Measurements from ENCODE around the gene GPI.

DNA sequence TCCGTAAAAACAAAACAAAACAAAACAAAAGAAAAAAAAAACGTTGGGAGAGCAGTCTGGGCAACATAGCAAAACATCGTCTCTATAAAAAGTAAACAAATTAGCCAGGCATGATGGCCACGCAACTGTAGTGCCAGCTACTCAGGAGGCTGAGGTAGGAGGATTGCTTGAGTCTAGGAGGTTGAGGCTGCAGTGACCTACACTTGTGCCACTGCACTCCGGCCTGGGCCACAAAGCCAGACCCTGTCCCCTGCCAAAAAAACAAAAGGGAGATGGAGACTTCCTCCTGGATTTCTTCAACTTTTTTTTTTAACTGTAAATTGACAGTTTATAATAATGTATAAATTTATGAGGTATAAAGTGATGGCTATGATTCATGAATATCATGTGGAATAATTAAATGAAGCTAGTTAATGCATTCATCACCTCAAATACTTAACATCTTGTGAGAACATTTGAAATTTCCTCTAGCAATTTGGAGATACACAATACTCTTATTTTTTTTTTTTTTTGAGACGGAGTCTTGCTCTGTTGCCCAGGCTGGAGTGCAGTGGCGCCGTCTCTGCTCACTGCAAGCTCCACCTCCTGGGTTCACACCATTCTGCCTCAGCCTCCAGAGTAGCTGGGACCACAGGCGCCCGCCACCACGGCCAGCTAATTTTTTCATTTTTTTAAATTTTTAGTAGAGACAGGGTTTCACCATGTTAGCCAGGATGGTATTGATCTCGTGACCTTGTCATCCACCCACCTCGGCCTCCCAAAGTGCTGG, 41.1 kb downstream of the GPI start:
- TF ChIP-seq RBM22 (IDR thresholded peaks at IDR 0.05; ENCODE audit: low read depth, low read length, poor library complexity, severe bottlenecking) (no peak), GABPA (tag; conservative IDR thresholded peaks at IDR 0.05; ENCODE audit: low read depth) (no peak), CTCF (IDR thresholded peaks at IDR 0.05 in 2 of 3, conservative IDR thresholded peaks at IDR 0.05 in 1 of 3; ENCODE audit: insufficient read depth in 2 of 3, low read depth in 1 of 3, low read length in 3 of 3) (no peak), SP2 (IDR thresholded peaks at IDR 0.05; ENCODE audit: extremely low read depth, low read depth, low read length, poor library complexity, severe bottlenecking) (no peak), POLR2AphosphoS5 (IDR thresholded peaks at IDR 0.05; ENCODE audit: control insufficient read depth, insufficient read depth, low read depth, low read length) (no peak), POLR2A (conservative IDR thresholded peaks at IDR 0.05) (no peak), TSHZ1 (CRISPR knock-in tag; IDR thresholded peaks at IDR 0.05) (no peak), EGR1 (conservative IDR thresholded peaks at IDR 0.05) (no peak)
- TF ChIP-seq, protein P1, sequence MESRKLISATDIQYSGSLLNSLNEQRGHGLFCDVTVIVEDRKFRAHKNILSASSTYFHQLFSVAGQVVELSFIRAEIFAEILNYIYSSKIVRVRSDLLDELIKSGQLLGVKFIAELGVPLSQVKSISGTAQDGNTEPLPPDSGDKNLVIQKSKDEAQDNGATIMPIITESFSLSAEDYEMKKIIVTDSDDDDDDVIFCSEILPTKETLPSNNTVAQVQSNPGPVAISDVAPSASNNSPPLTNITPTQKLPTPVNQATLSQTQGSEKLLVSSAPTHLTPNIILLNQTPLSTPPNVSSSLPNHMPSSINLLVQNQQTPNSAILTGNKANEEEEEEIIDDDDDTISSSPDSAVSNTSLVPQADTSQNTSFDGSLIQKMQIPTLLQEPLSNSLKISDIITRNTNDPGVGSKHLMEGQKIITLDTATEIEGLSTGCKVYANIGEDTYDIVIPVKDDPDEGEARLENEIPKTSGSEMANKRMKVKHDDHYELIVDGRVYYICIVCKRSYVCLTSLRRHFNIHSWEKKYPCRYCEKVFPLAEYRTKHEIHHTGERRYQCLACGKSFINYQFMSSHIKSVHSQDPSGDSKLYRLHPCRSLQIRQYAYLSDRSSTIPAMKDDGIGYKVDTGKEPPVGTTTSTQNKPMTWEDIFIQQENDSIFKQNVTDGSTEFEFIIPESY (CRISPR knock-in tag; IDR thresholded peaks at IDR 0.05), result no peak

Data from K562 (cell line).